Pancreas (tissue), 10 donors: Measurements from ENCODE around the gene HEMGN. TPM values are rescaled to one million over a fixed set of nuclear protein-coding genes. Genes with fewer than 3 reads are reported as not detected.
A peak's percentile ranks its signal among the peaks of the same experiment; 100 is the strongest.

Experiments
- ATAC-seq, 4 donors: fragments of 200-7000 bp; cut with Tn5 transposase; one replicate each; pipeline versions ENCODE4 v1.8.0 to v1.9.1; 2020; ENCODE audit warnings: mild to moderate bottlenecking in 4 of 4, moderate library complexity in 4 of 4
- DNase-seq, 6 donors: peaks; one replicate each; pipeline ENCODE4 v3.0.0-alpha.2; 2020
- FAIRE-seq: peaks from 2 replicates; lab custom pipeline; 2012; peaks lifted over from hg19 to GRCh38; lab: Jason Lieb, UNC
- H3K27ac ChIP-seq, 4 donors: fragments of 200-600 bp; sonication (generic); 1 replicate in 3 of 4; 2 replicates in 1 of 4; pipeline versions ENCODE4 v1.5.0 to v1.8.0; 2020
- H3K27me3 ChIP-seq, 4 donors: fragments of 200-600 bp; one replicate each; pipeline ENCODE4 v1.8.0; 2021
- H3K36me3 ChIP-seq, 3 donors: fragments of 200-600 bp; sonication (generic) in 1 of 3; one replicate each; pipeline versions ENCODE4 v1.5.0 to v1.8.0; 2020 to 2021
- H3K4me1 ChIP-seq, 3 donors: fragments of 200-600 bp; one replicate each; pipeline ENCODE4 v1.8.0; 2021
- H3K4me3 ChIP-seq, 4 donors: fragments of 200-600 bp; sonication (generic) in 2 of 4; one replicate each; pipeline versions ENCODE4 v1.5.0 to v1.8.0; 2020 to 2021
- H3K9me3 ChIP-seq, 4 donors: fragments of 200-600 bp; one replicate each; pipeline ENCODE4 v1.8.0; 2021
- WGBS, 2 donors: extraction: QIAGEN DNeasy Blood & Tissue Kit; methylation state at CpG; one replicate each; pipeline ENCODE4 v1.1.7; 2013; 5-methylcytosine and 5-hydroxymethylcytosine counted together
- intact Hi-C, 3 donors: fragments of 100-400 bp; cut with DNase I; formaldehyde crosslinking; loops; one replicate each; pipeline versions ENCODE4 v1.11.1 to v1.14.2; 2022
- polyA plus RNA-seq, 2 donors: library from polyadenylated mRNA; stranded (reverse); fragments of 200-250 nt; gene quantifications; one replicate each; pipeline ENCODE4 v1.2.3, GENCODE V29; 2013
- total RNA-seq, 6 donors: library from RNA; stranded (reverse); fragmentation: NEBNext Ultra II Directional in 4 of 6; extraction: Animal tissue kit (Norgen Biotek cat#: 25700) in 4 of 6; gene quantifications; one replicate each; pipeline versions ENCODE4 v1.2.1 to v1.2.4, GENCODE V29; 2021 to 2023
- TF ChIP-seq, protein P1 (sequence below), 4 donors: fragments of 200-600 bp; sonication (generic) in 3 of 4; IDR thresholded peaks; one replicate each; pipeline versions ENCODE4 v1.5.0 to v1.8.0; 2021; ENCODE audit warnings: antibody characterized with exemption in 4 of 4
- donor health status: healthy with polysubstance abuse.
- donor health status: DM: no; HTN: no; CAD: no; lungs with moderate emphysema.
- donor health status: DM: no; HTN: no; CAD: no.
- donor health status: control.
- donor health status: control.
- donor health status: Bipolar disorder and iron deficiency.
- donor health status: DM: yes; HTN: yes; CAD: no.
- donor health status: DM: no; HTN: no; CAD: no.
- donor health status: DM: no; HTN: no; CAD: no.
- donor health status: DM: yes; HTN: yes; CAD: no.

The HEMGN gene
- total and polyA plus RNA-seq, 8 donors: 0.09 TPM; not detected in 7

GRCh38 chr9:97924386-97924785 lies 13.6 kb downstream of the HEMGN start:
- no peak for DNase-seq
- intact Hi-C loops: loop anchor here in 1 of 3 donors (5.0 to 10.0 kb wide), 2 partner anchors 110 to 338 kb away; no protein-coding TSS in a partner anchor
- no peak overlapping the region for H3K4me3 ChIP-seq
- no peaks in the 10 kb centered on the region for H3K36me3 ChIP-seq
- no peak for FAIRE-seq
- H3K27me3 ChIP-seq: peaks cover 0 to 5% (median 0%) of the 10 kb centered on the region in 4 donors
- H3K27ac ChIP-seq: no peak overlapping the region
- H3K4me1 ChIP-seq: peaks cover 5 to 12% (median 12%) of the 10 kb centered on the region in 3 donors
- no peaks in the 10 kb centered on the region for H3K9me3 ChIP-seq
- TF ChIP-seq, protein P1, sequence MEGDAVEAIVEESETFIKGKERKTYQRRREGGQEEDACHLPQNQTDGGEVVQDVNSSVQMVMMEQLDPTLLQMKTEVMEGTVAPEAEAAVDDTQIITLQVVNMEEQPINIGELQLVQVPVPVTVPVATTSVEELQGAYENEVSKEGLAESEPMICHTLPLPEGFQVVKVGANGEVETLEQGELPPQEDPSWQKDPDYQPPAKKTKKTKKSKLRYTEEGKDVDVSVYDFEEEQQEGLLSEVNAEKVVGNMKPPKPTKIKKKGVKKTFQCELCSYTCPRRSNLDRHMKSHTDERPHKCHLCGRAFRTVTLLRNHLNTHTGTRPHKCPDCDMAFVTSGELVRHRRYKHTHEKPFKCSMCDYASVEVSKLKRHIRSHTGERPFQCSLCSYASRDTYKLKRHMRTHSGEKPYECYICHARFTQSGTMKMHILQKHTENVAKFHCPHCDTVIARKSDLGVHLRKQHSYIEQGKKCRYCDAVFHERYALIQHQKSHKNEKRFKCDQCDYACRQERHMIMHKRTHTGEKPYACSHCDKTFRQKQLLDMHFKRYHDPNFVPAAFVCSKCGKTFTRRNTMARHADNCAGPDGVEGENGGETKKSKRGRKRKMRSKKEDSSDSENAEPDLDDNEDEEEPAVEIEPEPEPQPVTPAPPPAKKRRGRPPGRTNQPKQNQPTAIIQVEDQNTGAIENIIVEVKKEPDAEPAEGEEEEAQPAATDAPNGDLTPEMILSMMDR (IDR thresholded peaks at IDR 0.05): no peak
- ATAC-seq: no peak
- WGBS, 2 donors: 43 to 47% methylated on average over 4 of the region's 4 CpGs

DNA sequence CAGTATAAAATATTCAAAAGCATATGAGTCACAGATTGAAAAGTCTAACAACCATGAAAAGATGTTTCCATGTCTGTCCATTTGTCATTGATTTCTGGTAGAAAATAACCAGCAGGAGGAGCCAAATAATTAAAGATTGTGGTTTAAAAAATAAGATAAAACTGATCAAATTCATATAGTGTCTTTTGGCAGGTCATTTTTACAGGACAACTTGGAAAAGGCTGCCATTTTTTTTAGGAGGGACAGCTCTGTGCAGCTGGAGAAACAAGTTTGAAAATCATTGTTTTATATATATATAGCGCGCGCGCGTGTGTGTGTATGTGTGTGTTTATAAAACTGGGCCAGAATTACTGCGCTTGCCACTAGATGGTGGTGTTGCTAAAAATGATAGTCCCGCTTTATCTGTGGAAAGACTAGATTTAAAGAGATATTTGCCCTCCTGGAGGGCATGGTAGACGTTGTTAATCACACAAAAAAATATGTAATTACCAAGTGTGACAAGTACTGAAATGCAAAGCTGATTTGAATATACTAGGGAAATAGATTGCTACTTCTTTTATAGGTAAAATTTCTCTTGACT lies 14.4 kb downstream of the HEMGN start:
- H3K36me3 ChIP-seq: no peaks in the 10 kb centered on the region
- peak; percentile 76 for FAIRE-seq
- 0 to 1% methylated on average over 8 of the region's 8 CpGs for WGBS, 2 donors
- H3K4me3 ChIP-seq: peak overlapping the region in 2 of 4 donors; percentile 56 to 61
- peaks cover 0 to 5% (median 0%) of the 10 kb centered on the region in 4 donors for H3K27me3 ChIP-seq
- peak overlapping the region in 2 of 4 donors; percentile 99 to 100 for H3K27ac ChIP-seq
- peak; percentile 44 to 67 (median 66) for ATAC-seq
- peaks cover 5 to 12% (median 12%) of the 10 kb centered on the region in 3 donors for H3K4me1 ChIP-seq
- TF ChIP-seq, protein P1 (IDR thresholded peaks at IDR 0.05): peak; percentile 40 to 67 (median 60)
- peak in 5 of 6 donors; percentile 57 to 80 (median 74) for DNase-seq
- intact Hi-C loops: loop anchor here in 1 of 3 donors (5.0 to 10.0 kb wide), 2 partner anchors 111 to 339 kb away; no protein-coding TSS in a partner anchor
- no peaks in the 10 kb centered on the region for H3K9me3 ChIP-seq

DNA sequence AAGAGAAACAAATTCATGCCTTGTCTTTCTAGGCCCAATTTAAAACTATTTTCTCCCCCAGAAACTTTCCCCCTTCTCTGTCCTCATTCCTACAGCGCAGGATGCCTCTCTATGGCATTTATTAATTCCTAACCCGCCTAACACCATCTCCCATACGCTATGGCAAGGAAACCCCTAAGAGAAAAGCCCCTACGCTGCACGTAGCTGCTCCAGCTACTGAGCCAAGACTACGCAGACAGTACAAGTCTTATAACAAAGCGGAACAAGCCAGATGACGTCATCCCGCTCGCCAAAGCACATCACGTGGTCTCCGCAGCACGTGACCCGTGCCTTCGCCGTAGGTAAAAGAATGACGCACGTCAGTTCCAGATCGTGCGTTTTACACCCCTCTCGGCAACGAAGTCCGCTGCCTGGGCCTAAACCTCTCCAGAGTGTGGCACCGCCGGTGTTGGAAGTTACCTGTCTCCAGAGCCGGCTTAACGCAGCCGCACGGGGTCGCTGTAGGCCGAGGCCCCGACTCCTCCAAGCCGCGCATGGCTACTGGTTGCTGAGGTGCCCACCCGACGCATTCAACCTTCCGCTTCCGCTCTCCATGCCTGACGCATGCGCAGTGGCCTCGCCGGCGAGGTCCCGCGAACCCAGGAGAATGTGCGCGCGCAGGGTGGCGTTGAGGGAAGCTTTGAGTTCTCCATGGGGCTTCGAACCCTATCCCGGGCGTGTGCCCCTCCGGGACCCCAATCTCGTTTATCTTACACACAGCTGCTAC lies 15.8 kb downstream of the HEMGN start, which contains the start of gene TRMO:
TRMO (minus strand) TSS at position 542 of the 766 bp plus-strand sequence; CDS start at position 535, 7 bp downstream.
- Histone ChIP-seq H3K27ac (peak within 1 kb of the TSS; percentile 99 to 100 (median 100)), H3K36me3 (no peaks in the 10 kb centered on the region), H3K9me3 (no peaks in the 10 kb centered on the region), H3K4me3 (peak within 1 kb of the TSS; percentile 35 to 61 (median 46)), H3K27me3 (no peaks in the 10 kb centered on the region), H3K4me1 (peaks cover 5 to 12% (median 12%) of the 10 kb centered on the region in 3 donors)
- FAIRE-seq: no peak
- ATAC-seq: peak; percentile 90 to 95 (median 94)
- WGBS, 2 donors: 0 to 1% methylated on average over 54 of the region's 54 CpGs
- DNase-seq: peak; percentile 96 to 100 (median 98)
- intact Hi-C loops: loop anchor here in 1 of 3 donors (5.0 to 10.0 kb wide), 2 partner anchors 113 to 340 kb away; no protein-coding TSS in a partner anchor
- TF ChIP-seq, protein P1 (IDR thresholded peaks at IDR 0.05): peak in 3 of 4 donors; percentile 26 to 39 (median 34)

- TF ChIP-seq, protein P1 (IDR thresholded peaks at IDR 0.05): no peak
- no peak for DNase-seq
- intact Hi-C loops: no loop called here
- Histone ChIP-seq H3K9me3 (no peaks in the 10 kb centered on the region), H3K27me3 (no peaks in the 10 kb centered on the region), H3K4me1 (peaks cover 5 to 12% (median 12%) of the 10 kb centered on the region in 3 donors), H3K36me3 (no peaks in the 10 kb centered on the region), H3K4me3 (no peak overlapping the region), H3K27ac (no peak overlapping the region)
- ATAC-seq: no peak
- no peak for FAIRE-seq
Measured at GRCh38 chr9:97919217-97919813, 18.7 kb downstream of the HEMGN start.
